GM20000 (cell line): Measurements from ENCODE around the gene ZNF546.

Experiments
- DNase-seq: peaks from one replicate; pipeline ENCODE4 v3.0.0; 2012; ENCODE audit warnings: low spot score
- TF ChIP-seq, protein P1 (sequence below): IDR thresholded peaks from 2 replicates; pipeline ENCODE4 v1.5.1; 2012; ENCODE audit warnings: mild to moderate bottlenecking, control low read depth; ENCODE audit errors: extremely low read depth, missing control alignments

The ZNF546 gene

GRCh38 chr19:40006273-40006691 is 9.4 kb downstream of the ZNF546 start:
- DNase-seq = no peak
- TF ChIP-seq, protein P1, sequence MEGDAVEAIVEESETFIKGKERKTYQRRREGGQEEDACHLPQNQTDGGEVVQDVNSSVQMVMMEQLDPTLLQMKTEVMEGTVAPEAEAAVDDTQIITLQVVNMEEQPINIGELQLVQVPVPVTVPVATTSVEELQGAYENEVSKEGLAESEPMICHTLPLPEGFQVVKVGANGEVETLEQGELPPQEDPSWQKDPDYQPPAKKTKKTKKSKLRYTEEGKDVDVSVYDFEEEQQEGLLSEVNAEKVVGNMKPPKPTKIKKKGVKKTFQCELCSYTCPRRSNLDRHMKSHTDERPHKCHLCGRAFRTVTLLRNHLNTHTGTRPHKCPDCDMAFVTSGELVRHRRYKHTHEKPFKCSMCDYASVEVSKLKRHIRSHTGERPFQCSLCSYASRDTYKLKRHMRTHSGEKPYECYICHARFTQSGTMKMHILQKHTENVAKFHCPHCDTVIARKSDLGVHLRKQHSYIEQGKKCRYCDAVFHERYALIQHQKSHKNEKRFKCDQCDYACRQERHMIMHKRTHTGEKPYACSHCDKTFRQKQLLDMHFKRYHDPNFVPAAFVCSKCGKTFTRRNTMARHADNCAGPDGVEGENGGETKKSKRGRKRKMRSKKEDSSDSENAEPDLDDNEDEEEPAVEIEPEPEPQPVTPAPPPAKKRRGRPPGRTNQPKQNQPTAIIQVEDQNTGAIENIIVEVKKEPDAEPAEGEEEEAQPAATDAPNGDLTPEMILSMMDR = no peak

GRCh38 chr19:40009674-40010073 is 12.8 kb downstream of the ZNF546 start:
- TF ChIP-seq, protein P1 = no peak
- DNase-seq = no peak

- TF ChIP-seq, protein P1 = no peak
- no peak for DNase-seq
Measured at GRCh38 chr19:40013991-40014390, 17.1 kb downstream of the ZNF546 start.

- TF ChIP-seq, protein P1 = no peak
- DNase-seq = no peak
Measured at GRCh38 chr19:40023969-40024368, 27.1 kb downstream of the ZNF546 start.

- no peak for DNase-seq
- TF ChIP-seq, protein P1 = no peak
Measured at GRCh38 chr19:40025938-40026596, 29.2 kb downstream of the ZNF546 start.

DNA sequence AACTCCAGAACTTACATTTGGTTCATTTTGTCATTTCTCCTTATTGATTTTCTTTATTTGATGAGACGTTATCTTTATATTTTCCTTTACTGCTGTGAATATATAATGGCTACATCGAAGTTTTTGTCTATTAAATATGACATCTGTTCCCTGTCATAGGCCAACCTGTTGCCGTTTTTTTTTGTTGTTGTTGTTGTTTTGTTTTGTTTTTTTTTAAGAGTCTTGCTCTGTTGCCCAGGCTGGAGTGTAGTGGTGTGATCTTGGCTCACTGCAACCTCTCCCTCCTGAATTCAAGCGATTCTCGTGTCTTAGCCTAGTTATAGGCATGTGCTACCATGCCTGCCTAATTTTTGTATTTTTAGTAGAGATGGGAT is 29.7 kb downstream of the ZNF546 start:
- TF ChIP-seq, protein P1 = no peak

GRCh38 chr19:40033989-40034560 is 37.2 kb downstream of the ZNF546 start:
- TF ChIP-seq, protein P1 = no peak
- DNase-seq = no peak

More for the DNA sequence above, 29.7 kb downstream of the ZNF546 start:
- DNase-seq = no peak
